Measurements from ENCODE around the gene IL17D. TPM values are rescaled to one million over a fixed set of nuclear protein-coding genes. Genes with fewer than 3 reads are reported as not detected.

The IL17D gene
- total RNA-seq, 1 donor from 2014 or later = not detected

- DNase-seq (no peak), ATAC-seq (ENCODE audit: low read depth) (no peak)
- no peaks in the 10 kb centered on the region for H3K27me3 Mint-ChIP-seq
- H3K4me1 Mint-ChIP-seq = no peaks in the 10 kb centered on the region
- intact Hi-C loops (cut with micrococcal nuclease) = no loop called here
- H3K4me3 Mint-ChIP-seq = no peak overlapping the region
- peaks cover 9% of the 10 kb centered on the region for H3K36me3 Mint-ChIP-seq (ENCODE audit: low read depth)
- CTCF ChIA-PET = no interaction called here
- POLR2A ChIA-PET = no interaction called here
- no peak overlapping the region for H3K27ac Mint-ChIP-seq
- TF ChIP-seq CTCF (IDR thresholded peaks at IDR 0.05) = no peak
- no peaks in the 10 kb centered on the region for H3K9me3 Mint-ChIP-seq
Measured at GRCh38 chr13:20684041-20684440, 19.5 kb upstream of the IL17D start.

GRCh38 chr13:20684546-20684945 lies 19.0 kb upstream of the IL17D start:
- no peak for TF ChIP-seq CTCF (IDR thresholded peaks at IDR 0.05)
- ATAC-seq (ENCODE audit: low read depth) = no peak
- CTCF ChIA-PET = no interaction called here
- Mint-ChIP-seq H3K4me3 (no peak overlapping the region), H3K36me3 (ENCODE audit: low read depth) (peaks cover 9% of the 10 kb centered on the region), H3K9me3 (no peaks in the 10 kb centered on the region), H3K4me1 (no peaks in the 10 kb centered on the region), H3K27ac (no peak overlapping the region), H3K27me3 (no peaks in the 10 kb centered on the region)
- intact Hi-C loops (cut with micrococcal nuclease) = no loop called here
- POLR2A ChIA-PET = no interaction called here
- no peak for DNase-seq

- H3K36me3 Mint-ChIP-seq (ENCODE audit: low read depth) = peaks cover 9% of the 10 kb centered on the region
- CTCF ChIA-PET = no interaction called here
- intact Hi-C loops (cut with micrococcal nuclease) = no loop called here
- no peaks in the 10 kb centered on the region for H3K27me3 Mint-ChIP-seq
- POLR2A ChIA-PET = no interaction called here
- ATAC-seq (ENCODE audit: low read depth) = no peak
- no peak overlapping the region for H3K4me3 Mint-ChIP-seq
- H3K27ac Mint-ChIP-seq = no peak overlapping the region
- no peak for DNase-seq
- H3K9me3 Mint-ChIP-seq = no peaks in the 10 kb centered on the region
- no peaks in the 10 kb centered on the region for H3K4me1 Mint-ChIP-seq
- TF ChIP-seq CTCF (IDR thresholded peaks at IDR 0.05) = no peak
Measured at GRCh38 chr13:20685092-20685491, 18.4 kb upstream of the IL17D start.

- no peak for TF ChIP-seq CTCF (IDR thresholded peaks at IDR 0.05)
- ATAC-seq (ENCODE audit: low read depth) = no peak
- no peaks in the 10 kb centered on the region for H3K9me3 Mint-ChIP-seq
- no peak for DNase-seq
- H3K4me3 Mint-ChIP-seq = no peak overlapping the region
- peaks cover 8% of the 10 kb centered on the region for H3K36me3 Mint-ChIP-seq (ENCODE audit: low read depth)
- intact Hi-C loops (cut with micrococcal nuclease) = no loop called here
- H3K27ac Mint-ChIP-seq = no peak overlapping the region
- ChIA-PET CTCF (no interaction called here), POLR2A (interaction anchor here (0.6 kb wide), 1 partner anchor 14 kb away, joined by 3 read pairs; no protein-coding TSS in a partner anchor)
- H3K27me3 Mint-ChIP-seq = no peaks in the 10 kb centered on the region
- H3K4me1 Mint-ChIP-seq = no peaks in the 10 kb centered on the region
Measured at GRCh38 chr13:20686167-20686566, 17.3 kb upstream of the IL17D start.

- no peaks in the 10 kb centered on the region for H3K4me1 Mint-ChIP-seq
- intact Hi-C loops (cut with micrococcal nuclease) = no loop called here
Measured at GRCh38 chr13:20686863-20687579, 16.5 kb upstream of the IL17D start.

More at GRCh38 chr13:20686863-20687579, 16.5 kb upstream of the IL17D start:
- no peak for TF ChIP-seq CTCF (IDR thresholded peaks at IDR 0.05)
- H3K27ac Mint-ChIP-seq = no peak overlapping the region
- H3K36me3 Mint-ChIP-seq (ENCODE audit: low read depth) = peaks cover 8% of the 10 kb centered on the region
- ATAC-seq (ENCODE audit: low read depth) = no peak
- H3K27me3 Mint-ChIP-seq = no peaks in the 10 kb centered on the region
- CTCF ChIA-PET = no interaction called here
- H3K9me3 Mint-ChIP-seq = no peaks in the 10 kb centered on the region
- no peak overlapping the region for H3K4me3 Mint-ChIP-seq
- no peak for DNase-seq
- POLR2A ChIA-PET = interaction anchor here (0.6 kb wide), 1 partner anchor 15 kb away, joined by 3 read pairs; no protein-coding TSS in a partner anchor

Data from activated B cell treated with CpG ODN at 0.5 μM for 24 hours (primary cell).